H1 (cell line): Measurements from ENCODE around the gene IVL. TPM values are rescaled to one million over a fixed set of nuclear protein-coding genes. Genes with fewer than 3 reads are reported as not detected.

Experiments
- CTCF ChIA-PET: fragments of 300-600 bp; sonication (Branson Sonifier 250); formaldehyde crosslinking; loops from one replicate; lab custom pipeline; 2021; ENCODE audit not compliant: partially characterized antibody; lab: Charles Lee
- POLR2A ChIA-PET: fragments of 300-600 bp; sonication (Branson Sonifier 250); formaldehyde crosslinking; loops from one replicate; lab custom pipeline; 2021; ENCODE audit warnings: inconsistent platforms; ENCODE audit not compliant: partially characterized antibody; lab: Charles Lee
- DNase-seq, 2 experiments: peaks; one replicate each; pipeline versions ENCODE4 v3.0.0 to v3.0.0-alpha.2; 2010 to 2022; ENCODE audit warnings: low spot score in 2 of 2, low read depth in 1 of 2, mixed read lengths in 1 of 2
- FAIRE-seq: peaks from 2 replicates; lab custom pipeline; 2011; peaks lifted over from hg19 to GRCh38; lab: Jason Lieb, UNC
- H2AFZ ChIP-seq: 2 replicates; pipeline ENCODE4 v1.8.1; 2012; ENCODE audit warnings: low read length, inconsistent platforms
- H2AK5ac ChIP-seq: 2 replicates; pipeline ENCODE4 v1.6.1; 2013; ENCODE audit warnings: low read depth, low read length
- H2BK120ac ChIP-seq: replicated peaks from 2 replicates; pipeline ENCODE3; 2013; ENCODE audit warnings: low read depth, low read length, inconsistent platforms
- H2BK12ac ChIP-seq: 2 replicates; pipeline ENCODE4 v1.6.1; 2013; ENCODE audit warnings: low read depth, low read length
- H2BK15ac ChIP-seq: 2 replicates; pipeline ENCODE4 v1.6.1; 2013; ENCODE audit warnings: low read length
- H2BK20ac ChIP-seq: 2 replicates; pipeline ENCODE4 v1.6.1; 2013; ENCODE audit warnings: low read length
- H2BK5ac ChIP-seq: 2 replicates; pipeline ENCODE4 v1.6.1; 2013; ENCODE audit warnings: low read depth, low read length
- H3K14ac ChIP-seq: 2 replicates; pipeline ENCODE4 v1.6.1; 2013; ENCODE audit warnings: inconsistent platforms; ENCODE audit not compliant: insufficient read length
- H3K18ac ChIP-seq: 2 replicates; pipeline ENCODE4 v1.6.1; 2013; ENCODE audit warnings: low read length; ENCODE audit errors: extremely low read depth
- H3K23ac ChIP-seq: 2 replicates; pipeline ENCODE4 v1.6.1; 2013; ENCODE audit warnings: inconsistent platforms; ENCODE audit not compliant: insufficient read length
- H3K23me2 ChIP-seq: 2 replicates; pipeline ENCODE4 v1.6.1; 2013; ENCODE audit warnings: low read depth, low read length
- H3K27ac ChIP-seq: 2 replicates; pipeline ENCODE4 v1.6.1; 2011; ENCODE audit warnings: low read depth, low read length, inconsistent platforms
- H3K27me3 ChIP-seq, 4 experiments: replicated peaks in 1 of 4; 1 replicate in 1 of 4; 2 replicates in 3 of 4; pipeline versions ENCODE4 v1.6.1 to v1.8.1; 2011 to 2013; ENCODE audit warnings: low read length in 3 of 4, mild to moderate bottlenecking in 3 of 4, inconsistent platforms in 2 of 4, mixed read lengths in 2 of 4, moderate library complexity in 1 of 4; ENCODE audit not compliant: control insufficient read depth in 3 of 4, insufficient read depth in 3 of 4; ENCODE audit errors: extremely low read depth in 1 of 4
- H3K36me3 ChIP-seq, 4 experiments: 2 replicates each; pipeline versions ENCODE4 v1.6.1 to v1.8.1; 2011 to 2013; ENCODE audit warnings: mild to moderate bottlenecking in 4 of 4, low read length in 3 of 4, moderate library complexity in 2 of 4, control low read depth in 1 of 4, inconsistent platforms in 1 of 4; ENCODE audit not compliant: insufficient read depth in 4 of 4, control insufficient read depth in 2 of 4
- H3K4ac ChIP-seq: replicated peaks from 2 replicates; pipeline ENCODE3; 2013; ENCODE audit warnings: low read length, low read depth, mixed read lengths, inconsistent platforms; ENCODE audit not compliant: insufficient read length
- H3K4me1 ChIP-seq, 4 experiments: replicated peaks in 1 of 4; 1 replicate in 1 of 4; 2 replicates in 3 of 4; pipeline versions ENCODE4 v1.6.1 to v1.8.1; 2011 to 2013; ENCODE audit warnings: low read length in 3 of 4, inconsistent platforms in 2 of 4, mixed read lengths in 1 of 4; ENCODE audit not compliant: insufficient read depth in 4 of 4, control insufficient read depth in 3 of 4
- H3K4me2 ChIP-seq, 2 experiments: 2 replicates each; pipeline versions ENCODE4 v1.6.1 to v1.8.1; 2011 to 2013; ENCODE audit warnings: low read depth in 2 of 2, low read length in 2 of 2, control low read depth in 1 of 2, inconsistent platforms in 1 of 2, mild to moderate bottlenecking in 1 of 2; ENCODE audit not compliant: insufficient read depth in 1 of 2
- H3K4me3 ChIP-seq, 4 experiments: fragments of 200-600, 300-600 bp in 1 of 4; sonication (generic), shearing (Covaris generic), sonication (Bioruptor Twin) in 1 of 4; 2 replicates each; pipeline versions ENCODE4 v1.5.1 to v1.8.1; 2011 to 2016; ENCODE audit warnings: low read length in 4 of 4, low read depth in 3 of 4, control low read depth in 2 of 4, inconsistent platforms in 2 of 4, mild to moderate bottlenecking in 2 of 4, mixed read lengths in 1 of 4, moderate library complexity in 1 of 4; ENCODE audit not compliant: insufficient read depth in 2 of 4; ENCODE audit errors: extremely low read depth in 1 of 4
- H3K56ac ChIP-seq: replicated peaks from 2 replicates; pipeline ENCODE3; 2013; ENCODE audit warnings: low read depth, mild to moderate bottlenecking, mixed read lengths, low read length, inconsistent platforms; ENCODE audit not compliant: insufficient read length
- H3K79me1 ChIP-seq: 2 replicates; pipeline ENCODE4 v1.6.1; 2013; ENCODE audit warnings: low read depth, low read length, control low read depth
- H3K79me2 ChIP-seq, 2 experiments: 2 replicates each; pipeline versions ENCODE4 v1.6.1 to v1.8.1; 2012 to 2013; ENCODE audit warnings: low read length in 2 of 2, mild to moderate bottlenecking in 2 of 2, inconsistent platforms in 1 of 2; ENCODE audit not compliant: insufficient read depth in 2 of 2, control insufficient read depth in 1 of 2
- H3K9ac ChIP-seq, 4 experiments: replicated peaks in 1 of 4; 1 replicate in 1 of 4; 2 replicates in 3 of 4; pipeline versions ENCODE4 v1.6.1 to v1.8.1; 2011 to 2013; ENCODE audit warnings: low read depth in 3 of 4, low read length in 3 of 4, control low read depth in 2 of 4, mild to moderate bottlenecking in 2 of 4, moderate library complexity in 2 of 4, inconsistent platforms in 1 of 4; ENCODE audit errors: extremely low read depth in 1 of 4
- H3K9me3 ChIP-seq, 2 experiments: 2 replicates each; pipeline versions ENCODE4 v1.6.1 to v1.8.1; 2012 to 2013; ENCODE audit warnings: mild to moderate bottlenecking in 2 of 2, moderate library complexity in 2 of 2, control low read depth in 1 of 2, inconsistent platforms in 1 of 2, low read depth in 1 of 2, low read length in 1 of 2, mixed read lengths in 1 of 2; ENCODE audit not compliant: insufficient read depth in 2 of 2
- H4K20me1 ChIP-seq, 2 experiments: replicated peaks in 1 of 2; 2 replicates each; pipeline versions ENCODE3 to v1.8.1; 2011 to 2013; ENCODE audit warnings: inconsistent platforms in 2 of 2, low read length in 2 of 2, mild to moderate bottlenecking in 1 of 2; ENCODE audit not compliant: insufficient read depth in 2 of 2, control insufficient read depth in 1 of 2
- H4K5ac ChIP-seq: 2 replicates; pipeline ENCODE4 v1.6.1; 2013; ENCODE audit warnings: low read length, low read depth, mixed read lengths, inconsistent platforms; ENCODE audit not compliant: insufficient read length
- H4K8ac ChIP-seq: 2 replicates; pipeline ENCODE4 v1.8.0; 2013; ENCODE audit warnings: mild to moderate bottlenecking, moderate library complexity, low read length, inconsistent platforms; ENCODE audit not compliant: insufficient read depth; ENCODE audit errors: extremely low read depth
- H4K91ac ChIP-seq: replicated peaks from 2 replicates; pipeline ENCODE3; 2013; ENCODE audit warnings: low read length, mixed read lengths, inconsistent platforms; ENCODE audit not compliant: insufficient read length
- ATF2 ChIP-seq: IDR thresholded peaks from 2 replicates; pipeline ENCODE4 v1.6.1; 2012; ENCODE audit warnings: low read length, inconsistent platforms
- BACH1 ChIP-seq: IDR thresholded peaks from 2 replicates; pipeline ENCODE4 v1.6.1; 2012; ENCODE audit warnings: low read length, improper control_type of control experiment
- BRCA1 ChIP-seq: IDR thresholded peaks from 2 replicates; pipeline ENCODE4 v1.6.1; 2012; ENCODE audit warnings: low read depth, low read length, improper control_type of control experiment
- CBX8 ChIP-seq: fragments of 300-800, 300-1000 bp; sonication (generic); IDR thresholded peaks from 2 replicates; pipeline ENCODE4 v1.7.1; 2016; ENCODE audit warnings: low read depth, low read length, borderline replicate concordance
- CHD2 ChIP-seq: IDR thresholded peaks from 2 replicates; pipeline ENCODE4 v1.6.1; 2012; ENCODE audit warnings: low read length, improper control_type of control experiment
- CTBP2 ChIP-seq: IDR thresholded peaks from 2 replicates; pipeline ENCODE4 v1.7.0; 2011; ENCODE audit warnings: borderline replicate concordance, mild to moderate bottlenecking, moderate library complexity, mixed read lengths, low read length; ENCODE audit not compliant: insufficient read depth, insufficient read length
- HDAC6 ChIP-seq: IDR thresholded peaks from one replicate; pipeline ENCODE4 v1.7.1; 2012; ENCODE audit warnings: low read depth, mild to moderate bottlenecking, inconsistent platforms, low read length, moderate library complexity
- JUN ChIP-seq: IDR thresholded peaks from 2 replicates; pipeline ENCODE4 v1.6.1; 2011; ENCODE audit warnings: low read depth, mild to moderate bottlenecking, improper control_type of control experiment, low read length
- KDM1A ChIP-seq: fragments of 200-600, 300-600 bp; sonication (generic); IDR thresholded peaks from 2 replicates; pipeline ENCODE4 v1.7.1; 2016; ENCODE audit warnings: mild to moderate bottlenecking, low read length, borderline replicate concordance
- SAP30 ChIP-seq: fragments of 300-600 bp; sonication (generic); IDR thresholded peaks from 2 replicates; pipeline ENCODE4 v1.7.1; 2012; ENCODE audit warnings: low read length, moderate library complexity, mild to moderate bottlenecking, inconsistent platforms; ENCODE audit not compliant: insufficient read depth, insufficient replicate concordance
- TCF12 ChIP-seq: IDR thresholded peaks from 2 replicates; pipeline ENCODE4 v1.6.1; 2011; ENCODE audit warnings: low read depth, mild to moderate bottlenecking, low read length
- YY1 ChIP-seq: IDR thresholded peaks from 2 replicates; pipeline ENCODE4 v1.6.1; 2011; ENCODE audit warnings: low read depth, mild to moderate bottlenecking, low read length
- ZNF274 ChIP-seq: IDR thresholded peaks from 2 replicates; pipeline ENCODE4 v1.7.0; 2012; ENCODE audit warnings: low read length, borderline replicate concordance; ENCODE audit errors: extremely low read depth
- WGBS, 2 experiments: shearing (Covaris generic) in 1 of 2; methylation state at CpG; one replicate each; pipeline versions ENCODE4 v1.1.6 to v1.1.7; 2013 to 2015; ENCODE audit warnings: low lambda C conversion rate in 2 of 2, mixed read lengths in 2 of 2, inconsistent platforms in 1 of 2, low coverage in 1 of 2, missing lambda C conversion rate in 1 of 2; ENCODE audit not compliant: insufficient replicate concordance in 2 of 2, insufficient coverage in 1 of 2, insufficient read length in 1 of 2; ENCODE audit errors: extremely low coverage in 1 of 2, missing lambda C conversion rate in 1 of 2; 5-methylcytosine and 5-hydroxymethylcytosine counted together
- polyA plus RNA-seq, 7 experiments: library from polyadenylated mRNA; depleted of rRNA in 3 of 7; stranded (reverse) in 5 of 7; unstranded in 2 of 7; fragments of >200 nt in 5 of 7; fragments of 200-250 nt in 2 of 7; gene quantifications; 1 replicate in 5 of 7; 2 replicates in 1 of 7; 4 replicates in 1 of 7; pipeline versions ENCODE4 v1.2.1 to v1.2.3, GENCODE V29; 2011 to 2013; ENCODE audit warnings: missing spikeins in 2 of 7, mixed read lengths in 2 of 7
- total RNA-seq: library from RNA; stranded (reverse); fragmentation: NEBNext Ultra II Directional; extraction: Animal tissue kit (Norgen Biotek cat#: 25700); gene quantifications from 2 replicates; pipeline ENCODE4 v1.2.1, GENCODE V29; 2021

Gene IVL
- total and polyA plus RNA-seq, 2 of the 8 experiments (the other 6 are each of a cell fraction or from before 2014, with no cell fraction given) = not detected

GRCh38 chr1:152899883-152900282 is 8.5 kb upstream of the IVL start:
- Histone ChIP-seq H3K9ac (no peak overlapping the region), H3K9me3 (peaks cover 0 to 9% of the 10 kb centered on the region in 2 experiments; a peak in 2 of 4 replicates)
- 88% methylated on average over 2 of the region's 2 CpGs; no CpG with 5 or more reads in 1 of the 2 experiments for WGBS, 2 experiments
- no peak for TF ChIP-seq BRCA1
- no peak for TF ChIP-seq KDM1A
- TF ChIP-seq ZNF274 = no peak
- TF ChIP-seq YY1 = no peak
- TF ChIP-seq BACH1 = no peak
- no peak for TF ChIP-seq CHD2
- TF ChIP-seq ATF2 = no peak
- no peak for TF ChIP-seq TCF12
- no peak for TF ChIP-seq SAP30
- TF ChIP-seq CBX8 = no peak
- TF ChIP-seq CTBP2 = no peak
- no peak for TF ChIP-seq HDAC6
- TF ChIP-seq JUN = no peak

More at GRCh38 chr1:152899883-152900282, 8.5 kb upstream of the IVL start:
- H3K36me3 ChIP-seq = no peaks in the 10 kb centered on the region
- FAIRE-seq (no peak), DNase-seq (no peak)
- no peak overlapping the region for H3K23ac ChIP-seq
- H3K56ac ChIP-seq = no peak overlapping the region
- no peak overlapping the region for H4K8ac ChIP-seq
- H3K4me2 ChIP-seq = no peak overlapping the region
- no peak overlapping the region for H2AFZ ChIP-seq
- CTCF ChIA-PET = no interaction called here
- no peaks in the 10 kb centered on the region for H4K20me1 ChIP-seq
- no peaks in the 10 kb centered on the region for H3K4me1 ChIP-seq
- H3K4ac ChIP-seq = no peak overlapping the region
- H3K4me3 ChIP-seq = no peak overlapping the region
- POLR2A ChIA-PET = no interaction called here
- no peaks in the 10 kb centered on the region for H3K79me2 ChIP-seq
- H3K23me2 ChIP-seq = no peaks in the 10 kb centered on the region
- no peak overlapping the region for H2BK20ac ChIP-seq
- no peak overlapping the region for H4K5ac ChIP-seq
- no peak overlapping the region for H3K27ac ChIP-seq
- no peak overlapping the region for H3K14ac ChIP-seq
- H3K18ac ChIP-seq = no peak overlapping the region
- H2BK15ac ChIP-seq = no peak overlapping the region
- H2AK5ac ChIP-seq = no peak overlapping the region
- no peak overlapping the region for H2BK120ac ChIP-seq
- no peak overlapping the region for H2BK12ac ChIP-seq
- H2BK5ac ChIP-seq = no peak overlapping the region
- no peak overlapping the region for H4K91ac ChIP-seq
- H3K27me3 ChIP-seq = no peaks in the 10 kb centered on the region
- H3K79me1 ChIP-seq = no peaks in the 10 kb centered on the region
